AG04450 (cell line): ENCODE data around the gene AGO4. TPM values are rescaled to one million over a fixed set of nuclear protein-coding genes. Genes with fewer than 3 reads are reported as not detected.
"Not testable (repeated sequence)": the region's sequence is repeated elsewhere in the genome, so short reads cannot be mapped to it uniquely, and the experiment has no call there.

Experiments
- CTCF ChIA-PET: fragments of 300-600, 350-600 bp; formaldehyde crosslinking; extraction: SDS; loops from one replicate; lab custom pipeline; 2022; ENCODE audit warnings: antibody characterized with exemption, inconsistent platforms; lab: Charles Lee
- POLR2A ChIA-PET: fragments of 350-600 bp; formaldehyde crosslinking; extraction: SDS; loops from one replicate; lab custom pipeline; 2021; ENCODE audit warnings: antibody characterized with exemption, inconsistent platforms; lab: Yijun Ruan, JAX
- DNase-seq: peaks from one replicate; pipeline ENCODE4 v3.0.0-alpha.2; 2011; ENCODE audit warnings: low read depth, low spot score
- H3K27ac ChIP-seq: one replicate; pipeline ENCODE4 v1.5.1; 2012; ENCODE audit warnings: low read depth, low read length, control low read depth
- H3K27me3 ChIP-seq: one replicate; pipeline ENCODE4 v1.6.0; 2012; ENCODE audit warnings: low read length; ENCODE audit not compliant: control insufficient read depth, insufficient read depth
- H3K4me3 ChIP-seq: 2 replicates; pipeline ENCODE4 v1.5.1; 2011; ENCODE audit warnings: mild to moderate bottlenecking, low read depth, low read length, control low read depth
- H3K9me3 ChIP-seq: 2 replicates; pipeline ENCODE4 v1.5.1; 2012; ENCODE audit warnings: low read length; ENCODE audit not compliant: control insufficient read depth, insufficient read depth
- polyA plus RNA-seq: library from polyadenylated mRNA; depleted of rRNA; stranded (reverse); fragments of >200 nt; gene quantifications from 2 replicates; pipeline ENCODE4 v1.2.3, GENCODE V29; 2011
- TF ChIP-seq, protein P1 (sequence below): IDR thresholded peaks from 2 replicates; pipeline ENCODE4 v1.5.1; 2011; ENCODE audit warnings: low read depth, low read length, control low read depth, inconsistent platforms

AGO4 gene
- polyA plus RNA-seq, 1 experiment, result 9.1 TPM

DNA sequence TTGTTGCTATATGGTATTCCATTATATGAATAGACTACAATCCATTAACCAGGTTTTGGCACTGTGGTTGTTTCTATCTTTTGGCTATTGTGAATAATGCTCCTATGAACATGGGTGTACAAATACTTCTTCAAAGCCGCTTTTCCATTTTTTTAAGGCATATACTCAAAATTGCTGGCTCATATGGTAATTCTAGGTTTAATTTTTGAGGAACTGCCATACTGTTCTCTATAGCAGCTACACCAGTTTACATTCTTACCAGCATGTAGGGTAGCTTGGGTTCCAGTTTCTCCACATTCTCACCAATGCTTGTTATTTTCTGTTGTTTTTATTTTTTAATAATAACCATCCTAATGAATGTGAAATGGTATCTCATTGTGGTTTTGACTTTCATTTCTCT, 55.3 kb downstream of the AGO4 start:
- CTCF ChIA-PET, result interaction anchor here (2.3 kb wide), 1 partner anchor 20 kb away, joined by 11 read pairs; the partner anchor contains the start of gene AGO1
- Histone ChIP-seq H3K4me3 (no peak overlapping the region), H3K27me3 (no peaks in the 10 kb centered on the region)

DNA sequence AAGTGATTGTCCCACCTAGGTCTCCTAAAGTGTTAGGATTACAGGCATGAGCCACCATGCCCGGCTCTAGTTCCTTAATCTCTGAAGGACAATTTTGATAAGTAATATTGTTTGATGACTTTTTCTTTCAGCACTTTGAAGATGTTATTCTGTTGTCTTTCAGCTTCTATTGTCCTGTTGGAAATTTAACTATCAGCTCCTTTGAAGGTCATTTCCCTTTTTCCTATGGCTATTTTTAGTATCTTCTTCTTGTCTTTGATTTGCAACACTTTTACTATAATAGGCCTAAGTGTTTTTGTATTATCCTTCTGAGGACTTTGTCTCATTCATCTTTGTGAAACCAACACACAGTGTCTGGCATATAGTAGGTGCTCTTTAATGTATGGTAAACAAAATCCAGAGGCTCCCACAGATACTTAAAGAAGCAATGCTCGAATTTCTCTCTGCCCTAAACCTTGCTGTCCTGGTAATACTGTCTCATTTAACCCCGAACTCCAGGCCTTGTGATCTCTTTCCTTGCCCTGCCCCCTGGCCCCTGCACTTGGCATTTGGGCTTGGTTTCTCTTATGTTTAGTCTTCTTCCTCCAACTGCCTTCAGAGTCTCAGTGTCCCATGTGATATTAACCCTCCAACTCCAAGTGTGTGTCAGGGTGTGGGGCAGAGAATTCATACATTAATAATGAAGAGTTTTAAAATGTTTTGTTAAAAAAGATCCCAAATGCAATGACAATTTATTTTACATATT, 56.2 kb downstream of the AGO4 start:
- H3K27me3 ChIP-seq, result no peaks in the 10 kb centered on the region
- ChIA-PET POLR2A (no interaction called here), CTCF (interaction anchor here (0.5 to 2.3 kb wide), 2 partner anchors 19 to 352 kb away, joined by 4 to 11 read pairs; partner anchors contain the start of gene AGO1)
- TF ChIP-seq, protein P1, sequence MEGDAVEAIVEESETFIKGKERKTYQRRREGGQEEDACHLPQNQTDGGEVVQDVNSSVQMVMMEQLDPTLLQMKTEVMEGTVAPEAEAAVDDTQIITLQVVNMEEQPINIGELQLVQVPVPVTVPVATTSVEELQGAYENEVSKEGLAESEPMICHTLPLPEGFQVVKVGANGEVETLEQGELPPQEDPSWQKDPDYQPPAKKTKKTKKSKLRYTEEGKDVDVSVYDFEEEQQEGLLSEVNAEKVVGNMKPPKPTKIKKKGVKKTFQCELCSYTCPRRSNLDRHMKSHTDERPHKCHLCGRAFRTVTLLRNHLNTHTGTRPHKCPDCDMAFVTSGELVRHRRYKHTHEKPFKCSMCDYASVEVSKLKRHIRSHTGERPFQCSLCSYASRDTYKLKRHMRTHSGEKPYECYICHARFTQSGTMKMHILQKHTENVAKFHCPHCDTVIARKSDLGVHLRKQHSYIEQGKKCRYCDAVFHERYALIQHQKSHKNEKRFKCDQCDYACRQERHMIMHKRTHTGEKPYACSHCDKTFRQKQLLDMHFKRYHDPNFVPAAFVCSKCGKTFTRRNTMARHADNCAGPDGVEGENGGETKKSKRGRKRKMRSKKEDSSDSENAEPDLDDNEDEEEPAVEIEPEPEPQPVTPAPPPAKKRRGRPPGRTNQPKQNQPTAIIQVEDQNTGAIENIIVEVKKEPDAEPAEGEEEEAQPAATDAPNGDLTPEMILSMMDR, result no peak
- no peaks in the 10 kb centered on the region for H3K9me3 ChIP-seq
- DNase-seq, result no peak
- H3K27ac ChIP-seq, result no peak overlapping the region
- no peak overlapping the region for H3K4me3 ChIP-seq

More for the DNA sequence above, 55.3 kb downstream of the AGO4 start:
- Histone ChIP-seq H3K9me3 (no peaks in the 10 kb centered on the region), H3K27ac (no peak overlapping the region)
- TF ChIP-seq, protein P1, result no peak
- POLR2A ChIA-PET, result interaction anchor here (1.3 kb wide), 1 partner anchor 20 kb away, joined by 3 read pairs; the partner anchor contains the start of gene AGO1
- no peak for DNase-seq

DNA sequence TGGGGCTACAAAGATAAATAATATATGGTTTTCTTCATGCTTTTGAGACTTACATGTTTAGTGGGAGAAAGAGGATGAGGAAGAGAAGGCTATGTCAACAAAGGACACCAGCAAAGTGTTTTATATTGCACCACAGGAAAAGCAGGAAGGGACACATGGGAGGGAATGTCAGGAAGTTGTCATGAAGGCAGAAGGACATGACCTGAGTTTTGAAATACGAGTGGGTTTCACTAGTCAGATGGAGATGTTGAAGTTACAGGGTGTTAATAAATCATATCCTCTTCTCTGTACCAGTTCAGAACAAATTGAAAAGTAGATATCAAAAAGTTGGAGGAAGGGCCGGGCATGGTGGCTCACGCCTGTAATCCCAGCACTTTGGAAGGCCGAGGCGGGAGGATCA, 57.0 kb downstream of the AGO4 start:
- Histone ChIP-seq H3K27ac (no peak overlapping the region), H3K9me3 (peaks cover 3% of the 10 kb centered on the region; the same call in 1 of the 2 replicates), H3K27me3 (no peaks in the 10 kb centered on the region), H3K4me3 (no peak overlapping the region)
- POLR2A ChIA-PET, result no interaction called here
- TF ChIP-seq, protein P1, result no peak
- DNase-seq, result no peak
- CTCF ChIA-PET, result interaction anchor here (0.8 kb wide), 1 partner anchor 18 kb away, joined by 3 read pairs; the partner anchor contains the start of gene AGO1

DNA sequence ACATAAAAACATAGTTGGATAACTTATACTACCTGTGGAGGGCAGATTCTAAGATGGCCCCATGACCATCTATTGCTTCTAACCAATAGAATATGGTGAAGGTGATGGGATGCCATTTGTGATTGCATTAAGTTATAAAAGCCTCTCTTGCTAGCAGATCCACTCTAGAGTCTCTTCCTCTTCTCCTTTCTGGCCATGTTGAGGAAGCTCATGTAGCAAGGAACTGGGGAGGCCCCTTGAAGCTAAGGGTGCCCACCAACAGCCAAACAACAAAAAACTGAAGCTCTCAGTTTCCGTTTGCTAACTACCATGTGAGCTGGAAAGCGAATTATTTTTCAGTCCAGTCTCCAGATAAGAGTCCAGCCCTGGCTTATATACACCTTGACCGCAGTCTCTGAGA, 59.2 kb downstream of the AGO4 start:
- no peak for DNase-seq
- CTCF ChIA-PET, result no interaction called here
- TF ChIP-seq, protein P1, result no peak
- H3K4me3 ChIP-seq, result no peak overlapping the region
- POLR2A ChIA-PET, result no interaction called here
- no peaks in the 10 kb centered on the region for H3K27me3 ChIP-seq
- peaks cover 3% of the 10 kb centered on the region; the same call in 1 of the 2 replicates for H3K9me3 ChIP-seq
- H3K27ac ChIP-seq, result no peak overlapping the region

DNA sequence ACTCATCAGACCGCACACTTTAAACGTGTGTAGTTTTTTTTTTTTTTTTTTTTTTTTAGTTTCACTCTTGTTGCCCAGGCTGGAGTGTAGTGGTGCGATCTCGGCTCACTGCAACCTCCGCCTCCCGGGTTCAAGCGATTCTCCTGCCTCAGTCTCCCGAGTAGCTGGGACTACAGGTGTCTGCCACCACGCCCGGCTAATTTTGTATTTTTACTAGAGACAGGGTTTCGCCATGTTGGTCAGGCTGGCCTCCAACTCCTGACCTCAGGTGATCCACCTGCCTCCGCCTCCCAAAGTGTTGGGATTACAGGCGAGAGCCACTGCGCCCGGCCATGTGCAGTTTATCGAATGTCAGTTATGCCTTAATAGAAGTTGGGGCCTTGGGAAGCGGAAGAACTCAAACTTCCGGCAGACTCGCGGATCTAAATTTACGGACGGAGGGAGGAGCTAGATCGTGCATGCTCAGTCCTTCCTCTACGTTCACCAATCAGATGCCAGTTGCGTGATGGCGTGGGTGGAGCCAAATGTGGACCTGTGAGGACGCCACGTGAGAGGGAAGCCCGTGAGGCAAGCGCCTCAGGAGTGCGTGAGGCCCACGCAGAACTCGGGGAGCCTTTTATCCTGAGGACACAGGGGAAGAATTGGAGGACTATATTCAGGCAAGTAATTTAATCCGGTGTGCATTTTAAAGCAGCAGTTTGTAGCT, 61.6 kb downstream of the AGO4 start:
- CTCF ChIA-PET, H3K27me3 ChIP-seq, DNase-seq, POLR2A ChIA-PET, H3K27ac ChIP-seq, H3K9me3 ChIP-seq, H3K4me3 ChIP-seq: not testable (repeated sequence)
